Lung (tissue), 12 donors: ENCODE results near the gene PARD3B. TPM values are rescaled to one million over a fixed set of nuclear protein-coding genes. Genes with fewer than 3 reads are reported as not detected.

Source experiments
- ATAC-seq: fragments of 200-7000 bp; cut with Tn5 transposase; one replicate; pipeline ENCODE4 v1.9.1; 2020; ENCODE audit warnings: moderate number of reproducible peaks; ENCODE audit not compliant: insufficient read depth, low FRiP score
- DNase-seq, 3 donors: peaks; one replicate each; pipeline ENCODE4 v3.0.0-alpha.2; 2013 to 2017
- H3K27ac ChIP-seq, 2 donors: one replicate each; pipeline ENCODE4 v1.5.1; 2013; ENCODE audit warnings: mild to moderate bottlenecking in 2 of 2, moderate library complexity in 2 of 2, control low read depth in 1 of 2, inconsistent platforms in 1 of 2, low read depth in 1 of 2, low read length in 1 of 2
- H3K27me3 ChIP-seq, 3 donors: one replicate each; pipeline ENCODE4 v1.5.1; 2013; ENCODE audit warnings: low read length in 2 of 3; ENCODE audit not compliant: control insufficient read depth in 3 of 3, insufficient read depth in 3 of 3
- H3K36me3 ChIP-seq, 4 donors: one replicate each; pipeline ENCODE4 v1.5.1; 2013; ENCODE audit warnings: low read length in 4 of 4, mild to moderate bottlenecking in 1 of 4, moderate library complexity in 1 of 4; ENCODE audit not compliant: control insufficient read depth in 4 of 4, insufficient read depth in 4 of 4
- H3K4me1 ChIP-seq, 5 donors: one replicate each; pipeline ENCODE4 v1.5.1; 2013; ENCODE audit warnings: low read length in 5 of 5, mild to moderate bottlenecking in 2 of 5, moderate library complexity in 1 of 5; ENCODE audit not compliant: control insufficient read depth in 5 of 5, insufficient read depth in 5 of 5
- H3K4me3 ChIP-seq: one replicate; pipeline ENCODE4 v1.5.1; 2013; ENCODE audit warnings: mild to moderate bottlenecking, control low read depth, moderate library complexity
- H3K9ac ChIP-seq, 2 donors: one replicate each; pipeline ENCODE4 v1.5.1; 2013; ENCODE audit warnings: low read length in 2 of 2, control low read depth in 1 of 2; ENCODE audit not compliant: insufficient read depth in 1 of 2
- H3K9me3 ChIP-seq, 4 donors: one replicate each; pipeline ENCODE4 v1.5.1; 2013; ENCODE audit warnings: low read length in 3 of 4, mild to moderate bottlenecking in 1 of 4, moderate library complexity in 1 of 4; ENCODE audit not compliant: control insufficient read depth in 4 of 4, insufficient read depth in 3 of 4
- WGBS, 2 donors: extraction: QIAGEN DNeasy Blood & Tissue Kit; methylation state at CpG; one replicate each; pipeline ENCODE4 v1.1.7; 2013; 5-methylcytosine and 5-hydroxymethylcytosine counted together
- polyA plus RNA-seq, 2 donors: library from polyadenylated mRNA; stranded (reverse); fragments of 200-250 nt; gene quantifications; one replicate each; pipeline ENCODE4 v1.2.1, GENCODE V29; 2013
- total RNA-seq, 2 donors: library from RNA; depleted of rRNA in 1 of 2; stranded (reverse); fragments of >200 nt in 1 of 2; gene quantifications; one replicate each; pipeline ENCODE4 v1.2.1, GENCODE V29; 2014 to 2021
- TF ChIP-seq, protein P1 (sequence below): IDR thresholded peaks from 2 replicates; pipeline ENCODE4 v1.5.1; 2012; ENCODE audit warnings: mild to moderate bottlenecking; ENCODE audit errors: control extremely low read depth, extremely low read depth
- donor health status: control.
- donor health status: control.
- donor health status: Bipolar disorder and iron deficiency.
- donor health status: healthy.
- donor health status: DM: yes; HTN: yes; CAD: no.

Gene PARD3B
- total and polyA plus RNA-seq, 4 donors, result 2.4 to 38.7 (median 17.1) TPM

- TF ChIP-seq, protein P1, sequence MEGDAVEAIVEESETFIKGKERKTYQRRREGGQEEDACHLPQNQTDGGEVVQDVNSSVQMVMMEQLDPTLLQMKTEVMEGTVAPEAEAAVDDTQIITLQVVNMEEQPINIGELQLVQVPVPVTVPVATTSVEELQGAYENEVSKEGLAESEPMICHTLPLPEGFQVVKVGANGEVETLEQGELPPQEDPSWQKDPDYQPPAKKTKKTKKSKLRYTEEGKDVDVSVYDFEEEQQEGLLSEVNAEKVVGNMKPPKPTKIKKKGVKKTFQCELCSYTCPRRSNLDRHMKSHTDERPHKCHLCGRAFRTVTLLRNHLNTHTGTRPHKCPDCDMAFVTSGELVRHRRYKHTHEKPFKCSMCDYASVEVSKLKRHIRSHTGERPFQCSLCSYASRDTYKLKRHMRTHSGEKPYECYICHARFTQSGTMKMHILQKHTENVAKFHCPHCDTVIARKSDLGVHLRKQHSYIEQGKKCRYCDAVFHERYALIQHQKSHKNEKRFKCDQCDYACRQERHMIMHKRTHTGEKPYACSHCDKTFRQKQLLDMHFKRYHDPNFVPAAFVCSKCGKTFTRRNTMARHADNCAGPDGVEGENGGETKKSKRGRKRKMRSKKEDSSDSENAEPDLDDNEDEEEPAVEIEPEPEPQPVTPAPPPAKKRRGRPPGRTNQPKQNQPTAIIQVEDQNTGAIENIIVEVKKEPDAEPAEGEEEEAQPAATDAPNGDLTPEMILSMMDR, result no peak
- whole genome bisulfite sequencing, 2 donors, result 89 to 92% methylated on average over 10 of the region's 10 CpGs
- H3K4me1 ChIP-seq, result no peaks in the 10 kb centered on the region
- ATAC-seq (no peak), DNase-seq (no peak)
- no peaks in the 10 kb centered on the region for H3K36me3 ChIP-seq
- no peak overlapping the region for H3K9ac ChIP-seq
- no peak overlapping the region for H3K4me3 ChIP-seq
- H3K9me3 ChIP-seq, result no peaks in the 10 kb centered on the region
- no peak overlapping the region for H3K27ac ChIP-seq
- H3K27me3 ChIP-seq, result no peaks in the 10 kb centered on the region
Measured at GRCh38 chr2:205564346-205565141, 1019.3 kb downstream of the PARD3B start.

GRCh38 chr2:205565142-205565522, 1019.9 kb downstream of the PARD3B start:
- no peak overlapping the region for H3K27ac ChIP-seq
- ATAC-seq, result no peak
- no peak overlapping the region for H3K4me3 ChIP-seq
- no peak overlapping the region for H3K9ac ChIP-seq
- TF ChIP-seq, protein P1, result no peak
- H3K27me3 ChIP-seq, result no peaks in the 10 kb centered on the region
- H3K9me3 ChIP-seq, result no peaks in the 10 kb centered on the region
- H3K36me3 ChIP-seq, result no peaks in the 10 kb centered on the region
- H3K4me1 ChIP-seq, result no peaks in the 10 kb centered on the region
- no peak for DNase-seq
- WGBS, 2 donors, result 84 to 90% methylated on average over 2 of the region's 2 CpGs

DNA sequence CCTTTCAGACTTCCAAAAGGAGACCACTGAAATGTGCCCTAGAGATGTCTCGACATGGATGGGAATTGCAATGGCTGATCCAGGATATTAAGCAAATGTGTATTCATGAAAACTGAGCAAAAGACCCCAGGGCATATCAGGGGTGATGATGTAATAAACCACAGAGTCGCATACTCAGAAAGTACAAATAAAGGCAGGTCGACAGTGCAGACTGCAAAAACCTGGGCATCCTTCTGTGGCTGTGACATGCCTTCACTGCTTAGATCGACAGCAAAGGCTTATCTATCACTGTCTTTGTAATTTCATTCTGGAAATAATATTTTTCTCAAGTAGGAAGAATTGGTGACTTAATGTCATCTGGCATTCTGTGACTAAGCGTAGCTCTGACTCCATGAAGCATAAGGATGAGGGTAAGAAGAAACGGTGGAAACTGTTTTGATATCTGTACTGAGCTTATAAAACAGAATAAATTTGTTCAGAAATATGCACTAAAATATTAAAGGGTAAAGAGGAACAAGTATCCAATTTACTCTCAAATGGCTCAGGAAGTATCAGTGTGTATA, 1021.4 kb downstream of the PARD3B start:
- ATAC-seq, result no peak
- WGBS, 2 donors, result 63 to 72% methylated on average over 6 of the region's 6 CpGs
- TF ChIP-seq, protein P1, result no peak

More for the DNA sequence above, 1021.4 kb downstream of the PARD3B start:
- Histone ChIP-seq H3K4me1 (no peaks in the 10 kb centered on the region), H3K27me3 (no peaks in the 10 kb centered on the region), H3K4me3 (no peak overlapping the region), H3K9ac (no peak overlapping the region), H3K9me3 (no peaks in the 10 kb centered on the region), H3K27ac (no peak overlapping the region), H3K36me3 (no peaks in the 10 kb centered on the region)
- no peak for DNase-seq
